K562 (cell line): ENCODE measurements around the gene MPL. TPM values are rescaled to one million over a fixed set of nuclear protein-coding genes. Genes with fewer than 3 reads are reported as not detected.
A peak's percentile ranks its signal among the peaks of the same experiment; 100 is the strongest.

Experiments
- ARHGAP35 ChIP-seq: fragments of 450-650 bp; IDR thresholded peaks from 2 replicates; pipeline ENCODE4 v1.6.1; 2018; ENCODE audit not compliant: partially characterized antibody
- BHLHE40 ChIP-seq: IDR thresholded peaks from 2 replicates; pipeline ENCODE4 v1.6.1; 2011; ENCODE audit warnings: low read length, improper control_type of control experiment
- CREB1 ChIP-seq, 2 experiments: sonication (generic) in 1 of 2; formaldehyde crosslinking in 1 of 2; IDR thresholded peaks; 2 replicates each; pipeline versions ENCODE4 v1.6.1 to v1.8.0; 2012 to 2022; ENCODE audit warnings: inconsistent platforms in 1 of 2, mild to moderate bottlenecking in 1 of 2, missing genetic modification reagents in 1 of 2, moderate library complexity in 1 of 2
- HCFC1 ChIP-seq: IDR thresholded peaks from 2 replicates; pipeline ENCODE4 v1.6.1; 2012; ENCODE audit warnings: low read depth, low read length, improper control_type of control experiment
- HEY1 ChIP-seq: fragments of 250-450 bp; sonication (Bioruptor Pico); IDR thresholded peaks from 2 replicates; pipeline ENCODE4 v1.5.0; 2020; ENCODE audit warnings: mild to moderate bottlenecking, moderate library complexity, borderline replicate concordance
- HMG20B ChIP-seq: fragments of 250-450 bp; sonication (Bioruptor Pico); IDR thresholded peaks from 2 replicates; pipeline ENCODE4 v1.5.0; 2021; ENCODE audit warnings: mild to moderate bottlenecking
- JUND ChIP-seq, 2 experiments: IDR thresholded peaks; 2 replicates in 1 of 2; 3 replicates in 1 of 2; pipeline ENCODE4 v1.6.1; 2011; ENCODE audit warnings: borderline replicate concordance in 2 of 2, low read depth in 2 of 2, low read length in 2 of 2, improper control_type of control experiment in 1 of 2, missing biosample characterization in 1 of 2, missing genetic modification characterization in 1 of 2, missing genetic modification reagents in 1 of 2
- KLF1 ChIP-seq: fragments of 450-650 bp; IDR thresholded peaks from 2 replicates; pipeline ENCODE4 v1.6.1; 2016; ENCODE audit warnings: missing genetic modification characterization, missing compliant biosample characterization
- LARP7 ChIP-seq: fragments of 450-650 bp; IDR thresholded peaks from 2 replicates; pipeline ENCODE4 v1.6.1; 2016
- MAX ChIP-seq: sonication (generic); formaldehyde crosslinking; IDR thresholded peaks from 2 replicates; pipeline ENCODE4 v1.9.0; 2022; ENCODE audit warnings: mild to moderate bottlenecking, missing genetic modification reagents
- MAZ ChIP-seq, 2 experiments: fragments of 450-650 bp in 1 of 2; sonication (generic) in 1 of 2; formaldehyde crosslinking; IDR thresholded peaks in 1 of 2; conservative IDR thresholded peaks in 1 of 2; 2 replicates each; pipeline versions ENCODE4 v1.4.0 to v1.5.0; 2020; ENCODE audit warnings: mild to moderate bottlenecking in 1 of 2, missing genetic modification reagents in 1 of 2
- MTA3 ChIP-seq: fragments of 450-650 bp; formaldehyde crosslinking; IDR thresholded peaks from 2 replicates; pipeline ENCODE4 v1.6.1; 2017; ENCODE audit warnings: mild to moderate bottlenecking, borderline replicate concordance
- NCOA4 ChIP-seq: fragments of 450-650 bp; IDR thresholded peaks from 2 replicates; pipeline ENCODE4 v1.6.1; 2018; ENCODE audit warnings: mild to moderate bottlenecking; ENCODE audit not compliant: partially characterized antibody
- NFE2 ChIP-seq: IDR thresholded peaks from 2 replicates; pipeline ENCODE4 v1.6.1; 2014; ENCODE audit warnings: antibody characterized with exemption, low read depth
- NR2C1 ChIP-seq, 2 experiments: fragments of 450-650 bp; IDR thresholded peaks; 2 replicates each; pipeline ENCODE4 v1.6.1; 2017; ENCODE audit warnings: mild to moderate bottlenecking in 2 of 2, antibody characterized with exemption in 1 of 2, inconsistent platforms in 1 of 2, missing compliant biosample characterization in 1 of 2, missing genetic modification characterization in 1 of 2
- OTX1 ChIP-seq: fragments of 450-650 bp; formaldehyde crosslinking; IDR thresholded peaks from 2 replicates; pipeline ENCODE4 v1.4.0; 2022; ENCODE audit warnings: mild to moderate bottlenecking
- PCBP1 ChIP-seq: fragments of 200-400 bp; formaldehyde crosslinking; IDR thresholded peaks from 2 replicates; pipeline ENCODE4 v1.6.1; 2018; ENCODE audit warnings: mild to moderate bottlenecking, low read depth, low read length; ENCODE audit not compliant: poor library complexity, severe bottlenecking
- RBFOX2 ChIP-seq: fragments of 200-400 bp; formaldehyde crosslinking; IDR thresholded peaks from 2 replicates; pipeline ENCODE4 v1.6.1; 2017; ENCODE audit warnings: low read depth, mild to moderate bottlenecking, low read length, moderate library complexity
- SIN3B ChIP-seq: fragments of 450-650 bp; IDR thresholded peaks from 2 replicates; pipeline ENCODE4 v1.6.1; 2017; ENCODE audit warnings: low read depth, mild to moderate bottlenecking, moderate library complexity
- SOX6 ChIP-seq: fragments of 450-650 bp; IDR thresholded peaks from 2 replicates; pipeline ENCODE4 v1.6.1; 2014; ENCODE audit warnings: mild to moderate bottlenecking
- THAP7 ChIP-seq: fragments of 250-450 bp; sonication (Bioruptor Pico); IDR thresholded peaks from 2 replicates; pipeline ENCODE4 v1.5.0; 2021
- ZNF316 ChIP-seq: fragments of 450-650 bp; IDR thresholded peaks from 2 replicates; pipeline ENCODE4 v1.6.1; 2016
- ZNF324 ChIP-seq: fragments of 250-450 bp; sonication (Bioruptor Pico); IDR thresholded peaks from 2 replicates; pipeline ENCODE4 v1.4.0; 2020; ENCODE audit warnings: mild to moderate bottlenecking
- polyA plus RNA-seq, 8 experiments: library from polyadenylated mRNA; depleted of rRNA in 4 of 8; stranded (reverse) in 5 of 8; unstranded in 3 of 8; fragments of >200 nt; fragmentation: Nextera tagmentation in 2 of 8; fragmentation: Illumina TruSeq in 1 of 8; extraction: Ambion mirVana in 2 of 8; extraction: Trizol in 1 of 8; gene quantifications; 2 replicates each; pipeline versions ENCODE4 v1.2.1 to v1.2.3, GENCODE V29; 2011 to 2014; ENCODE audit warnings: inconsistent platforms in 1 of 8, missing spikeins in 1 of 8
- total RNA-seq, 7 experiments: library from RNA; depleted of rRNA in 6 of 7; stranded (reverse); fragments of >200 nt in 6 of 7; fragmentation: Illumina TruSeq in 2 of 7; extraction: Trizol in 2 of 7; gene quantifications; 2 replicates each; pipeline versions ENCODE4 v1.2.1 to v1.2.3, GENCODE V29; 2011 to 2021; ENCODE audit warnings: low replicate concordance in 1 of 7
- TF ChIP-seq, protein P1 (sequence below): fragments of 250-450 bp; sonication (Bioruptor Pico); IDR thresholded peaks from 2 replicates; pipeline ENCODE4 v1.5.1; 2021; ENCODE audit warnings: mild to moderate bottlenecking
- TF ChIP-seq, protein P2 (sequence below): fragments of 250-450 bp; sonication (Bioruptor Pico); IDR thresholded peaks from 2 replicates; pipeline ENCODE4 v1.6.1; 2021; ENCODE audit warnings: mild to moderate bottlenecking

The MPL gene
- total and polyA plus RNA-seq, 9 of the 15 experiments (the other 6 are each of a cell fraction or from before 2014, with no cell fraction given), result not detected

DNA sequence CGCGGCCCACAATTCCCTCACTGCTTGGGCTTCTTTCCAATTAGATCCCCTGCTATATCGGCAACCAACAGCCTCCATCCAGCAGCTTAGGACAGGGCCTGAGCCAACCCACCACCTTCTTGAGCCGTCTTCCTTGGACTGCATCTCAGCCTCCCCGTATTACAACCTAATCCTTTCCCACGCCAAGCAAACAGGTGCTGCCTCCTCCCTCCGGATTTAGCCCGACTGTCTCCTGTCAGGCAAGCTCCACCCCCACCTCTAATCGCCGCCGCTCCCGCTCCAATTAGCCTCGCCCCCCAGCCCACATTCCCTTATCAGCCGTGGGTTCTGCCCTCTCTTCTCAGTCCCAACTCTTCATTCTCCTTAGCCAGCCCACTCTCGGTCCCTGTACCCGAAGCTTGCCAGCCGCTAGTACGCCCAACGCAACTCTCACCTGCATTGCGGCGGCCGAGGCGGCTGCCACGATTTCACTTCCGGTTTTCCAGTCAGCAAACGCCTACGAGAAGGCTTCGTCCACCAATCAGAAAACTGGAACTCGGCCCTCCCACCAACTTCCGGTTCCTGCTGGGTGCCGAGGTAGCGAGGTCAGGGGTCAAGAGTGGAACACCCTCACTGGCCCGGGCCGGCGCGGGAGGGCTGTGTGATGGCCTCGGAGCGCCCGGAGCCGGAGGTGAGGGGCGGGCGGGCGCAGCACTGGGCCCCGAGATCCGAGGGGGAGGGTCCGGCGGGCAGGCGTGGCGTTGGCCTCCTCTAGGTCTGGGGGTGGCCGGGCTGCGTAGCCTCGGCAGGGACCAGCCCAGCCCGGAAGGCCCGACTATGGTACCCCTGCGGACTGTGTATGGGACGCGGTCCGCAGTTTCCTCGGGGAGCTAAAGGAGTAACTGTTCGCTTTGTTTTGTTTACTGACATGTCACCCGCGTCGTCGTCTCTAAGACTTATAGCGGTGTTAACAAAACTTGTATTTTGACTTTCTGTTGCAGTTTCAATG lies 52.0 kb downstream of the MPL start, which contains the start of the genes MED8 and SZT2 (continued):
- TF ChIP-seq, protein P1, sequence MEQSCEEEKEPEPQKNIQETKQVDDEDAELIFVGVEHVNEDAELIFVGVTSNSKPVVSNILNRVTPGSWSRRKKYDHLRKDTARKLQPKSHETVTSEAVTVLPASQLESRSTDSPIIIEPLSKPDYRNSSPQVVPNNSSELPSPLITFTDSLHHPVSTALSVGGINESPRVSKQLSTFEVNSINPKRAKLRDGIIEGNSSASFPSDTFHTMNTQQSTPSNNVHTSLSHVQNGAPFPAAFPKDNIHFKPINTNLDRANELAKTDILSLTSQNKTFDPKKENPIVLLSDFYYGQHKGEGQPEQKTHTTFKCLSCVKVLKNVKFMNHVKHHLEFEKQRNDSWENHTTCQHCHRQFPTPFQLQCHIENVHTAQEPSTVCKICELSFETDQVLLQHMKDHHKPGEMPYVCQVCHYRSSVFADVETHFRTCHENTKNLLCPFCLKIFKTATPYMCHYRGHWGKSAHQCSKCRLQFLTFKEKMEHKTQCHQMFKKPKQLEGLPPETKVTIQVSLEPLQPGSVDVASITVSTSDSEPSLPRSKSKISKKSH (CRISPR knock-in tag), result no peak
- TF ChIP-seq OTX1 (CRISPR knock-in tag) (peak; percentile 82), HCFC1 (peak; percentile 73), BHLHE40 (peak; percentile 10; the same call in 1 of the 2 replicates), NCOA4 (peak; percentile 13), JUND (IDR thresholded peaks at IDR 0.05; ENCODE audit: borderline replicate concordance, low read depth, low read length) (no peak; the same call in none of the 2 replicates), JUND (tag; IDR thresholded peaks at IDR 0.05; ENCODE audit: borderline replicate concordance, low read depth, low read length) (peak; percentile 14; the same call in 1 of the 3 replicates), LARP7 (peak; percentile 81; the same call in 1 of the 2 replicates), KLF1 (tag) (peak; percentile 89), NFE2 (peak; percentile 53), MAZ (CRISPR knock-in tag; conservative IDR thresholded peaks at IDR 0.05 in 1 of 2, IDR thresholded peaks at IDR 0.05 in 1 of 2) (peak; percentile 56 to 61; a peak in 1 of 4 replicates), NR2C1 (IDR thresholded peaks at IDR 0.05) (peak; percentile 98), NR2C1 (tag; IDR thresholded peaks at IDR 0.05) (peak; percentile 99), PCBP1 (no peak), ZNF324 (CRISPR knock-in tag) (0 out of 2 replicates have a peak, but pooled peaks have one; percentile 8), ARHGAP35 (peak; percentile 37), SOX6 (peak; percentile 46), MTA3 (peak; percentile 82; the same call in 1 of the 2 replicates), HEY1 (CRISPR knock-in tag) (no peak), CREB1 (IDR thresholded peaks at IDR 0.05) (peak; percentile 71), CREB1 (CRISPR knock-in tag; IDR thresholded peaks at IDR 0.05) (peak; percentile 71; the same call in 1 of the 2 replicates), HMG20B (CRISPR knock-in tag) (0 out of 2 replicates have a peak, but pooled peaks have one; percentile 42), SIN3B (peak; percentile 70; the same call in 1 of the 2 replicates), RBFOX2 (peak; percentile 98), MAX (CRISPR knock-in tag) (peak; percentile 44; the same call in 1 of the 2 replicates), THAP7 (CRISPR knock-in tag) (peak; percentile 74; the same call in 1 of the 2 replicates), ZNF316 (peak; percentile 93)
- TF ChIP-seq, protein P2, sequence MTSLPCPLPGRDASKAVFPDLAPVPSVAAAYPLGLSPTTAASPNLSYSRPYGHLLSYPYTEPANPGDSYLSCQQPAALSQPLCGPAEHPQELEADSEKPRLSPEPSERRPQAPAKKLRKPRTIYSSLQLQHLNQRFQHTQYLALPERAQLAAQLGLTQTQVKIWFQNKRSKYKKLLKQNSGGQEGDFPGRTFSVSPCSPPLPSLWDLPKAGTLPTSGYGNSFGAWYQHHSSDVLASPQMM (CRISPR knock-in tag), result no peak
